Endothelial cell of umbilical vein (primary cell): Measurements from ENCODE around the gene ZNF146. TPM values are rescaled to one million over a fixed set of nuclear protein-coding genes. Genes with fewer than 3 reads are reported as not detected.
"Not testable (repeated sequence)": the region's sequence is repeated elsewhere in the genome, so short reads cannot be mapped to it uniquely, and the experiment has no call there.

Source experiments
- BruUV-seq: library from RNA; stranded (reverse); fragments of 400-500 nt; replicated peaks from 2 replicates; lab custom pipeline; 2021; lab: Mats Ljungman, UMichigan
- CTCF ChIA-PET: fragments of 300-600, 350-600 bp; sonication (Branson Sonifier 250); formaldehyde crosslinking; loops from one replicate; lab custom pipeline; 2021; ENCODE audit warnings: antibody characterized with exemption, inconsistent platforms; lab: Charles Lee
- POLR2A ChIA-PET: fragments of 300-600, 350-600 bp; sonication (Branson Sonifier 250); formaldehyde crosslinking; loops from one replicate; lab custom pipeline; 2021; ENCODE audit warnings: antibody characterized with exemption, inconsistent platforms; lab: Charles Lee
- DNase-seq: peaks from one replicate; pipeline ENCODE4 v3.0.0-alpha.2; 2011; ENCODE audit warnings: low read depth, low spot score
- FAIRE-seq: peaks from 2 replicates; lab custom pipeline; 2011; peaks lifted over from hg19 to GRCh38; lab: Jason Lieb, UNC
- H2AFZ ChIP-seq: 2 replicates; pipeline ENCODE4 v1.6.0; 2012; ENCODE audit warnings: low read depth, low read length, control low read depth, inconsistent platforms
- H3K27ac ChIP-seq: 2 replicates; pipeline ENCODE4 v1.5.1; 2011; ENCODE audit warnings: low read depth, mild to moderate bottlenecking, control low read depth, low read length, moderate library complexity; ENCODE audit not compliant: insufficient read depth
- H3K27me3 ChIP-seq, 2 experiments: 2 replicates each; pipeline versions ENCODE4 v1.6.0 to v1.6.1; 2011; ENCODE audit warnings: low read length in 2 of 2, mixed read lengths in 1 of 2; ENCODE audit not compliant: control insufficient read depth in 2 of 2, insufficient read depth in 2 of 2
- H3K36me3 ChIP-seq, 2 experiments: 2 replicates in 1 of 2; 3 replicates in 1 of 2; pipeline ENCODE4 v1.5.1; 2011; ENCODE audit warnings: low read length in 2 of 2, mild to moderate bottlenecking in 1 of 2, moderate library complexity in 1 of 2; ENCODE audit not compliant: control insufficient read depth in 2 of 2, insufficient read depth in 2 of 2; ENCODE audit errors: extremely low read depth in 1 of 2
- H3K4me1 ChIP-seq: 3 replicates; pipeline ENCODE4 v1.5.1; 2011; ENCODE audit warnings: mild to moderate bottlenecking, low read length; ENCODE audit not compliant: control insufficient read depth, insufficient read depth; ENCODE audit errors: extremely low read depth
- H3K4me2 ChIP-seq: 2 replicates; pipeline ENCODE4 v1.6.1; 2011; ENCODE audit warnings: low read length, control low read depth, mixed read lengths; ENCODE audit not compliant: insufficient read depth
- H3K4me3 ChIP-seq, 3 experiments: fragments of 200-600 bp in 1 of 3; sonication (generic), shearing (Covaris generic) in 1 of 3; replicated peaks in 1 of 3; 2 replicates each; pipeline ENCODE4 v1.5.1; 2011 to 2016; ENCODE audit warnings: control low read depth in 3 of 3, low read length in 3 of 3, mild to moderate bottlenecking in 2 of 3, inconsistent platforms in 1 of 3, low read depth in 1 of 3, moderate library complexity in 1 of 3; ENCODE audit not compliant: insufficient read depth in 1 of 3
- H3K79me2 ChIP-seq: 2 replicates; pipeline ENCODE4 v1.6.0; 2012; ENCODE audit warnings: low read length, inconsistent platforms; ENCODE audit not compliant: control insufficient read depth, insufficient read depth
- H3K9ac ChIP-seq: replicated peaks from 2 replicates; pipeline ENCODE3; 2011; ENCODE audit warnings: low read length, control low read depth; ENCODE audit not compliant: insufficient read depth; ENCODE audit errors: extremely low read depth
- H3K9me1 ChIP-seq: replicated peaks from 3 replicates; pipeline ENCODE4 v1.6.0; 2011; ENCODE audit warnings: mild to moderate bottlenecking, low read length; ENCODE audit not compliant: control insufficient read depth, insufficient read depth; ENCODE audit errors: extremely low read depth
- H3K9me3 ChIP-seq: replicated peaks from 2 replicates; pipeline ENCODE4 v1.5.1; 2012; ENCODE audit warnings: low read length, inconsistent platforms; ENCODE audit not compliant: control insufficient read depth, insufficient read depth
- H4K20me1 ChIP-seq: replicated peaks from 2 replicates; pipeline ENCODE3; 2011; ENCODE audit warnings: mild to moderate bottlenecking, low read length; ENCODE audit not compliant: control insufficient read depth, insufficient read depth; ENCODE audit errors: extremely low read depth
- EZH2 ChIP-seq: IDR thresholded peaks from 2 replicates; pipeline ENCODE4 v1.6.1; 2012; ENCODE audit warnings: borderline replicate concordance, low read depth, mild to moderate bottlenecking, moderate library complexity, low read length, inconsistent platforms; ENCODE audit not compliant: severe bottlenecking
- GATA2 ChIP-seq: IDR thresholded peaks from 2 replicates; pipeline ENCODE4 v1.7.0; 2011; ENCODE audit warnings: low read depth, mild to moderate bottlenecking, moderate library complexity, mixed read lengths, low read length; ENCODE audit not compliant: insufficient read length, insufficient read depth
- MAX ChIP-seq: IDR thresholded peaks from 2 replicates; pipeline ENCODE4 v1.6.1; 2011; ENCODE audit not compliant: insufficient read depth, insufficient read length
- MYC ChIP-seq: IDR thresholded peaks from one replicate; pipeline ENCODE4 v1.6.1; 2011; ENCODE audit warnings: mild to moderate bottlenecking, low read depth, low read length
- POLR2A ChIP-seq: IDR thresholded peaks from 2 replicates; pipeline ENCODE4 v1.6.1; 2012; ENCODE audit warnings: low read depth, mild to moderate bottlenecking, control low read depth, low read length
- dilution Hi-C: fragments of 300-500 bp; cut with MboI; formaldehyde crosslinking; loops from one replicate; pipeline ENCODE4 v1.15.0; 2019; ENCODE audit warnings: low sequenced_read_pairs; ENCODE audit not compliant: extremely low pct_ligation_motif_present
- intact Hi-C: fragments of 100-400 bp; cut with micrococcal nuclease; formaldehyde crosslinking; loops from one replicate; pipeline ENCODE4 v1.10.0; 2022
- polyA plus RNA-seq, 4 experiments: library from polyadenylated mRNA; depleted of rRNA in 3 of 4; stranded (reverse) in 3 of 4; unstranded in 1 of 4; fragments of >200 nt; gene quantifications; 2 replicates each; pipeline versions ENCODE4 v1.2.1 to v1.2.3, GENCODE V29; 2011 to 2012; ENCODE audit warnings: missing spikeins in 1 of 4
- total RNA-seq: library from RNA; stranded (reverse); gene quantifications from 2 replicates; pipeline ENCODE4 v1.2.3, GENCODE V29; 2021

The ZNF146 gene
- total and polyA plus RNA-seq, 2 donors (not counting 3 experiments of a cell fraction or from before 2014, with no cell fraction given): 17.8 to 63.3 TPM

- Histone ChIP-seq H3K9me3 (no peaks in the 10 kb centered on the region), H3K79me2 (no peaks in the 10 kb centered on the region), H2AFZ (no peak overlapping the region), H4K20me1 (no peaks in the 10 kb centered on the region), H3K9ac (no peak overlapping the region), H3K4me3 (no peak overlapping the region), H3K9me1 (no peaks in the 10 kb centered on the region), H3K4me1 (no peaks in the 10 kb centered on the region), H3K4me2 (no peak overlapping the region), H3K36me3 (no peaks in the 10 kb centered on the region), H3K27me3 (no peaks in the 10 kb centered on the region), H3K27ac (no peak overlapping the region)
- BruUV-seq: no TSS peak
- POLR2A ChIA-PET: no interaction called here
- FAIRE-seq (no peak), DNase-seq (no peak)
- dilution Hi-C loops (no loop called here), intact Hi-C loops (no loop called here)
- TF ChIP-seq EZH2: no peak
- TF ChIP-seq POLR2A: no peak
- no peak for TF ChIP-seq MYC
- CTCF ChIA-PET: no interaction called here
Observed at GRCh38 chr19:36266375-36266961, 51.6 kb downstream of the ZNF146 start.

GRCh38 chr19:36267061-36267845 lies 52.3 kb downstream of the ZNF146 start:
- Histone ChIP-seq H3K4me1 (no peaks in the 10 kb centered on the region), H3K27ac (no peak overlapping the region), H3K9me3 (no peaks in the 10 kb centered on the region), H4K20me1 (no peaks in the 10 kb centered on the region), H3K4me3 (no peak overlapping the region), H3K27me3 (no peaks in the 10 kb centered on the region), H3K36me3 (no peaks in the 10 kb centered on the region), H3K79me2 (no peaks in the 10 kb centered on the region), H3K9ac (no peak overlapping the region), H3K9me1 (no peaks in the 10 kb centered on the region), H3K4me2 (no peak overlapping the region), H2AFZ (no peak overlapping the region)
- FAIRE-seq (no peak), DNase-seq (no peak)
- intact Hi-C loops: no loop called here
- BruUV-seq: no TSS peak
- POLR2A ChIA-PET: no interaction called here
- dilution Hi-C loops: no loop called here
- TF ChIP-seq MAX (no peak), GATA2 (no peak)
- CTCF ChIA-PET: no interaction called here

- H3K27me3 ChIP-seq, dilution Hi-C loops, H2AFZ ChIP-seq, intact Hi-C loops, H3K9ac ChIP-seq, H3K79me2 ChIP-seq, H3K9me3 ChIP-seq, BruUV-seq, CTCF ChIA-PET, H3K27ac ChIP-seq, H4K20me1 ChIP-seq, POLR2A ChIA-PET, H3K9me1 ChIP-seq, H3K4me3 ChIP-seq, DNase-seq, H3K4me1 ChIP-seq, H3K36me3 ChIP-seq, FAIRE-seq, H3K4me2 ChIP-seq: not testable (repeated sequence)
Observed at GRCh38 chr19:36268081-36268480, 53.2 kb downstream of the ZNF146 start.
